Neural cell (in vitro differentiated cells): Measurements from ENCODE around the gene AP2A2.

ENCODE experiments used
- EP300 ChIP-seq: fragments of 450-650 bp; conservative IDR thresholded peaks from 2 replicates; pipeline ENCODE4 v1.6.1; 2014; ENCODE audit warnings: antibody characterized with exemption, mild to moderate bottlenecking, moderate library complexity; ENCODE audit not compliant: poor library complexity, severe bottlenecking
- EZH2 ChIP-seq: fragments of 200-600, 300-800 bp; shearing (Covaris generic), sonication (generic); IDR thresholded peaks from 2 replicates; pipeline ENCODE4 v1.6.1; 2014; ENCODE audit warnings: antibody characterized with exemption, low read length, borderline replicate concordance, mild to moderate bottlenecking; ENCODE audit not compliant: insufficient read depth, poor library complexity, severe bottlenecking
- POLR2AphosphoS5 ChIP-seq: IDR thresholded peaks from 2 replicates; pipeline ENCODE4 v1.6.1; 2012
- RAD21 ChIP-seq: fragments of 450-650 bp; conservative IDR thresholded peaks from 2 replicates; pipeline ENCODE4 v1.6.1; 2014; ENCODE audit warnings: antibody characterized with exemption, mild to moderate bottlenecking, moderate library complexity
- TAF1 ChIP-seq: IDR thresholded peaks from 2 replicates; pipeline ENCODE4 v1.6.1; 2012; ENCODE audit warnings: low read depth
- TF ChIP-seq, protein P1 (sequence below): fragments of 450-650 bp; IDR thresholded peaks from 2 replicates; pipeline ENCODE4 v1.5.1; 2014; ENCODE audit warnings: antibody characterized with exemption, mild to moderate bottlenecking, moderate library complexity; ENCODE audit not compliant: poor library complexity, severe bottlenecking
- TF ChIP-seq, protein P2 (sequence below): IDR thresholded peaks from 2 replicates; pipeline ENCODE4 v1.6.1; 2012; ENCODE audit warnings: borderline replicate concordance

DNA sequence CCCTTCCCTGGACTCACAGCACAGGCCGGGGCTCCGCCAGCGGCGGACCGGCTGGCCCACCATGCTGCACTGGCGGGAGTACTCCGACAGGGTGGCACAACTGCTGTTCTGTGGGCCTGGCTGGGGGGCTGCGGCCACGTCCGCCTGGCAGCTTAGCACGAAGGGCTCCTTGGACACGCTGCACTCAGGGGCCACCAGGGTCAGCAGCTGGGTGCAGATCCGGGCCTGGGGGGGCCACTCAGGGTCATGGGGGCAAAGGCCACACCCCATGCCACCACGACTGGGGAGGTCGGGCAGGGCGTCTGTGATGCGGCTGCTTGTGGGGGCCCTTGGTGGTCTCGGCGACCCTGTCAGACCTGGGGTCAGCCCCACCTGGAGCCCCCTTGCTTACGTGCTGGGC is 104.9 kb downstream of the AP2A2 start:
- TF ChIP-seq, protein P1, sequence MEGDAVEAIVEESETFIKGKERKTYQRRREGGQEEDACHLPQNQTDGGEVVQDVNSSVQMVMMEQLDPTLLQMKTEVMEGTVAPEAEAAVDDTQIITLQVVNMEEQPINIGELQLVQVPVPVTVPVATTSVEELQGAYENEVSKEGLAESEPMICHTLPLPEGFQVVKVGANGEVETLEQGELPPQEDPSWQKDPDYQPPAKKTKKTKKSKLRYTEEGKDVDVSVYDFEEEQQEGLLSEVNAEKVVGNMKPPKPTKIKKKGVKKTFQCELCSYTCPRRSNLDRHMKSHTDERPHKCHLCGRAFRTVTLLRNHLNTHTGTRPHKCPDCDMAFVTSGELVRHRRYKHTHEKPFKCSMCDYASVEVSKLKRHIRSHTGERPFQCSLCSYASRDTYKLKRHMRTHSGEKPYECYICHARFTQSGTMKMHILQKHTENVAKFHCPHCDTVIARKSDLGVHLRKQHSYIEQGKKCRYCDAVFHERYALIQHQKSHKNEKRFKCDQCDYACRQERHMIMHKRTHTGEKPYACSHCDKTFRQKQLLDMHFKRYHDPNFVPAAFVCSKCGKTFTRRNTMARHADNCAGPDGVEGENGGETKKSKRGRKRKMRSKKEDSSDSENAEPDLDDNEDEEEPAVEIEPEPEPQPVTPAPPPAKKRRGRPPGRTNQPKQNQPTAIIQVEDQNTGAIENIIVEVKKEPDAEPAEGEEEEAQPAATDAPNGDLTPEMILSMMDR = no peak
- TF ChIP-seq POLR2AphosphoS5 = no peak
- no peak for TF ChIP-seq EP300
- no peak for TF ChIP-seq TAF1
- TF ChIP-seq EZH2 = no peak
- TF ChIP-seq RAD21 = no peak
- TF ChIP-seq, protein P2, sequence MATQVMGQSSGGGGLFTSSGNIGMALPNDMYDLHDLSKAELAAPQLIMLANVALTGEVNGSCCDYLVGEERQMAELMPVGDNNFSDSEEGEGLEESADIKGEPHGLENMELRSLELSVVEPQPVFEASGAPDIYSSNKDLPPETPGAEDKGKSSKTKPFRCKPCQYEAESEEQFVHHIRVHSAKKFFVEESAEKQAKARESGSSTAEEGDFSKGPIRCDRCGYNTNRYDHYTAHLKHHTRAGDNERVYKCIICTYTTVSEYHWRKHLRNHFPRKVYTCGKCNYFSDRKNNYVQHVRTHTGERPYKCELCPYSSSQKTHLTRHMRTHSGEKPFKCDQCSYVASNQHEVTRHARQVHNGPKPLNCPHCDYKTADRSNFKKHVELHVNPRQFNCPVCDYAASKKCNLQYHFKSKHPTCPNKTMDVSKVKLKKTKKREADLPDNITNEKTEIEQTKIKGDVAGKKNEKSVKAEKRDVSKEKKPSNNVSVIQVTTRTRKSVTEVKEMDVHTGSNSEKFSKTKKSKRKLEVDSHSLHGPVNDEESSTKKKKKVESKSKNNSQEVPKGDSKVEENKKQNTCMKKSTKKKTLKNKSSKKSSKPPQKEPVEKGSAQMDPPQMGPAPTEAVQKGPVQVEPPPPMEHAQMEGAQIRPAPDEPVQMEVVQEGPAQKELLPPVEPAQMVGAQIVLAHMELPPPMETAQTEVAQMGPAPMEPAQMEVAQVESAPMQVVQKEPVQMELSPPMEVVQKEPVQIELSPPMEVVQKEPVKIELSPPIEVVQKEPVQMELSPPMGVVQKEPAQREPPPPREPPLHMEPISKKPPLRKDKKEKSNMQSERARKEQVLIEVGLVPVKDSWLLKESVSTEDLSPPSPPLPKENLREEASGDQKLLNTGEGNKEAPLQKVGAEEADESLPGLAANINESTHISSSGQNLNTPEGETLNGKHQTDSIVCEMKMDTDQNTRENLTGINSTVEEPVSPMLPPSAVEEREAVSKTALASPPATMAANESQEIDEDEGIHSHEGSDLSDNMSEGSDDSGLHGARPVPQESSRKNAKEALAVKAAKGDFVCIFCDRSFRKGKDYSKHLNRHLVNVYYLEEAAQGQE = no peak
